Smooth muscle cell (in vitro differentiated cells): ENCODE data around the gene MTMR10. TPM values are rescaled to one million over a fixed set of nuclear protein-coding genes. Genes with fewer than 3 reads are reported as not detected.

Experiments
- DNase-seq: peaks from one replicate; lab custom pipeline; 2025; ENCODE audit not compliant: unreplicated experiment; lab: John Stamatoyannopoulos, UW
- H2AFZ ChIP-seq: fragments of 200-600 bp; sonication (generic); 2 replicates; pipeline ENCODE4 v1.6.0; 2016; ENCODE audit warnings: antibody characterized with exemption, low read depth, mild to moderate bottlenecking
- H3F3A ChIP-seq: fragments of 200-600 bp; sonication (generic); 2 replicates; pipeline ENCODE4 v1.6.0; 2017; ENCODE audit warnings: antibody characterized with exemption, low read depth
- H3K27ac ChIP-seq: fragments of 200-600 bp; sonication (generic); 2 replicates; pipeline ENCODE4 v1.5.1; 2016; ENCODE audit warnings: low read depth, mild to moderate bottlenecking
- H3K27me3 ChIP-seq: fragments of 200-600 bp; sonication (generic); 2 replicates; pipeline ENCODE4 v1.6.1; 2016; ENCODE audit warnings: low read depth, mild to moderate bottlenecking
- H3K36me3 ChIP-seq: fragments of 200-600 bp; sonication (generic); 2 replicates; pipeline ENCODE4 v1.5.1; 2016; ENCODE audit warnings: low read depth
- H3K4me1 ChIP-seq: fragments of 200-600 bp; sonication (generic); 2 replicates; pipeline ENCODE4 v1.5.1; 2016; ENCODE audit warnings: low read depth
- H3K4me2 ChIP-seq: fragments of 200-600 bp; sonication (generic); 2 replicates; pipeline ENCODE4 v1.6.0; 2016; ENCODE audit warnings: mild to moderate bottlenecking
- H3K4me3 ChIP-seq: fragments of 200-600 bp; sonication (generic); 2 replicates; pipeline ENCODE4 v1.5.1; 2016; ENCODE audit warnings: mild to moderate bottlenecking
- H3K79me2 ChIP-seq: fragments of 200-600 bp; sonication (generic); 2 replicates; pipeline ENCODE4 v1.6.0; 2016; ENCODE audit warnings: low read depth, mild to moderate bottlenecking
- H3K9ac ChIP-seq: fragments of 200-600 bp; sonication (generic); 2 replicates; pipeline ENCODE4 v1.6.0; 2016; ENCODE audit warnings: low read depth
- H3K9me3 ChIP-seq: fragments of 200-600 bp; sonication (generic); replicated peaks from 2 replicates; pipeline ENCODE4 v1.5.1; 2016; ENCODE audit warnings: low read depth
- H4K20me1 ChIP-seq: fragments of 200-600 bp; sonication (generic); 2 replicates; pipeline ENCODE4 v1.6.0; 2016; ENCODE audit warnings: low read depth
- WGBS: methylation state at CpG from one replicate; pipeline ENCODE4 v1.1.7; 2016; ENCODE audit warnings: low lambda C conversion rate; 5-methylcytosine and 5-hydroxymethylcytosine counted together
- polyA plus RNA-seq: library from polyadenylated mRNA; unstranded; fragments of >200 nt; fragmentation: Nextera tagmentation; extraction: Ambion mirVana; gene quantifications from 2 replicates; pipeline ENCODE4 v1.2.1, GENCODE V29; 2016
- total RNA-seq: library from RNA; depleted of rRNA; stranded (reverse); fragments of >200 nt; gene quantifications from 2 replicates; pipeline ENCODE4 v1.2.3, GENCODE V29; 2014
- TF ChIP-seq, protein P1 (sequence below): fragments of 200-600 bp; sonication (generic); IDR thresholded peaks from 2 replicates; pipeline ENCODE4 v1.5.1; 2017; ENCODE audit warnings: borderline replicate concordance, mild to moderate bottlenecking, antibody characterized with exemption; ENCODE audit not compliant: insufficient read depth, poor library complexity, severe bottlenecking

The MTMR10 gene
- total and polyA plus RNA-seq, 2 experiments from 2014 or later, result 11.6 to 24.9 TPM

DNA sequence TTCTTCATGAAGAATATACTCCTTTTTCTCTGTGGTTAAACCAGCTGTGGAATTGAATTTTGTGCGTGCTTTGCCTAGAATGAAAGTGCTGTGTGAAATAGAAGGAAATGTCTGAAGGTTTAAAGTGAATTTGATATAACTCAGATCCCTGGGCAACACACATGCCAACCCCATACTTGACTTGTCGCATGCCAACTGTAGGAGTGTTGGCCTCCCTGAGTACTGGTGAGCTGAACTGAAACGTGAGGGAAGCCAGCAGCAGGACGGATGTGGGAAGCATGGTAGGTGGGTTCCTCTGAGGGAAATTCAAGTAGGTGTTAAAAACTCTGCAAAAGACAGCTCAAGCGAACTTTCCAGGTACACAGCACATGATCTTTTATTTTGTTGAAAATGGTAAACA is 73.1 kb downstream of the MTMR10 start:
- H3K36me3 ChIP-seq, result peaks cover 23% of the 10 kb centered on the region
- no peaks in the 10 kb centered on the region for H3K27me3 ChIP-seq
- H3K4me1 ChIP-seq, result peaks cover 21% of the 10 kb centered on the region
- no peak overlapping the region for H3K27ac ChIP-seq
- no peak overlapping the region for H3K4me3 ChIP-seq
- no peak overlapping the region for H2AFZ ChIP-seq
- H4K20me1 ChIP-seq, result no peaks in the 10 kb centered on the region
- 95% methylated on average over 5 of the region's 5 CpGs for WGBS
- no peaks in the 10 kb centered on the region for H3K9me3 ChIP-seq
- H3K79me2 ChIP-seq, result peaks cover 5% of the 10 kb centered on the region
- no peaks in the 10 kb centered on the region for H3F3A ChIP-seq
- no peak for DNase-seq
- no peak overlapping the region for H3K9ac ChIP-seq
- no peak overlapping the region for H3K4me2 ChIP-seq
- TF ChIP-seq, protein P1, sequence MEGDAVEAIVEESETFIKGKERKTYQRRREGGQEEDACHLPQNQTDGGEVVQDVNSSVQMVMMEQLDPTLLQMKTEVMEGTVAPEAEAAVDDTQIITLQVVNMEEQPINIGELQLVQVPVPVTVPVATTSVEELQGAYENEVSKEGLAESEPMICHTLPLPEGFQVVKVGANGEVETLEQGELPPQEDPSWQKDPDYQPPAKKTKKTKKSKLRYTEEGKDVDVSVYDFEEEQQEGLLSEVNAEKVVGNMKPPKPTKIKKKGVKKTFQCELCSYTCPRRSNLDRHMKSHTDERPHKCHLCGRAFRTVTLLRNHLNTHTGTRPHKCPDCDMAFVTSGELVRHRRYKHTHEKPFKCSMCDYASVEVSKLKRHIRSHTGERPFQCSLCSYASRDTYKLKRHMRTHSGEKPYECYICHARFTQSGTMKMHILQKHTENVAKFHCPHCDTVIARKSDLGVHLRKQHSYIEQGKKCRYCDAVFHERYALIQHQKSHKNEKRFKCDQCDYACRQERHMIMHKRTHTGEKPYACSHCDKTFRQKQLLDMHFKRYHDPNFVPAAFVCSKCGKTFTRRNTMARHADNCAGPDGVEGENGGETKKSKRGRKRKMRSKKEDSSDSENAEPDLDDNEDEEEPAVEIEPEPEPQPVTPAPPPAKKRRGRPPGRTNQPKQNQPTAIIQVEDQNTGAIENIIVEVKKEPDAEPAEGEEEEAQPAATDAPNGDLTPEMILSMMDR, result no peak

DNA sequence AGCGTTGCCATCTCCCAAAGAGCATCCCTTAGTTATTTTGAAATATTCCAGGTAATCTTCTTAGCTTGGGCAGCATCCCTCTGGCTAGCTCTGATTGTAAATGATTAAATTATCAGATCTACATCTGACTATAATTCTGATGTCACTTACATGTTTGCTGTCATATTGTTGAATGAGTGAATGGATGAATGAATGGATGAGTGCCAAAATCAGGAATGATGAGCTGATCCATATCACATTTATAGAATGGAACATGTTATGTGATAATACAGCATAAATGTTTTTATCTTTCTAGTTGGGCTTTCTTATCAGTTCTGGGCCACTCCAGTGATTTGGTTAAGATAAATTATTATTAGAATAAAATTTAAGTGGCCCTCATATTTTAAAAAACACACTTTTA is 73.8 kb downstream of the MTMR10 start:
- no peak overlapping the region for H3K9ac ChIP-seq
- TF ChIP-seq, protein P1, result no peak
- H3K4me3 ChIP-seq, result no peak overlapping the region
- H3K79me2 ChIP-seq, result peaks cover 5% of the 10 kb centered on the region
- H2AFZ ChIP-seq, result no peak overlapping the region
- no peaks in the 10 kb centered on the region for H3F3A ChIP-seq
- no peaks in the 10 kb centered on the region for H3K9me3 ChIP-seq
- no peaks in the 10 kb centered on the region for H3K27me3 ChIP-seq
- 100% methylated on average over 1 of the region's 1 CpG for WGBS
- H3K36me3 ChIP-seq, result peaks cover 23% of the 10 kb centered on the region
- no peak overlapping the region for H3K4me2 ChIP-seq
- peaks cover 14% of the 10 kb centered on the region for H3K4me1 ChIP-seq
- no peak for DNase-seq
- no peak overlapping the region for H3K27ac ChIP-seq
- no peaks in the 10 kb centered on the region for H4K20me1 ChIP-seq

GRCh38 chr15:30917013-30917412 is 74.4 kb downstream of the MTMR10 start:
- Histone ChIP-seq H3K79me2 (peaks cover 5% of the 10 kb centered on the region), H3K4me2 (no peak overlapping the region), H3K4me1 (peaks cover 9% of the 10 kb centered on the region), H3K27ac (no peak overlapping the region), H4K20me1 (peaks cover 3% of the 10 kb centered on the region), H2AFZ (no peak overlapping the region), H3K4me3 (no peak overlapping the region), H3K36me3 (peaks cover 23% of the 10 kb centered on the region), H3K9ac (no peak overlapping the region), H3K27me3 (no peaks in the 10 kb centered on the region), H3K9me3 (no peaks in the 10 kb centered on the region), H3F3A (no peaks in the 10 kb centered on the region)
- no peak for DNase-seq
- WGBS, result 80% methylated on average over 6 of the region's 6 CpGs
- TF ChIP-seq, protein P1, result no peak

DNA sequence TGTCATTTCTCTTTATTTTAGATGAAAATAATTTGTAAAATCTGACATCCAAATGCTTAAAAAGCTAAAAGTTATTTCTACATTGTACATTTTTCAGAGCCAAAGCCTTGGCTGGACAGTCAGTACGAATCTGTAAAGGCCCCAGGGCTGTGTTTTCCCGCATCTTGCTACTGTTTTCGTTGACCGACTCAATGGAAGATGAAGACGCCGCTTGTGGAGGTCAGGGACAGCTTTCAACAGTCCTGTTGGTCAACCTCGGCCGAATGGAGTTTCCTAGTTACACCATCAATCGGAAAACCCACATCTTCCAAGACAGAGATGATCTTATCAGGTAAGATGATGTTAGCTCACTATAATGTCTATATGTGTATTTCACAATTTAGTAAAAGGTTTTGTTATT is 77.7 kb downstream of the MTMR10 start:
- Histone ChIP-seq H3K36me3 (peaks cover 22% of the 10 kb centered on the region), H3K4me1 (no peaks in the 10 kb centered on the region), H3K27me3 (no peaks in the 10 kb centered on the region), H3K4me2 (no peak overlapping the region), H3F3A (no peaks in the 10 kb centered on the region), H4K20me1 (peaks cover 5% of the 10 kb centered on the region), H3K9me3 (no peaks in the 10 kb centered on the region), H2AFZ (no peak overlapping the region), H3K4me3 (no peak overlapping the region), H3K79me2 (peaks cover 5% of the 10 kb centered on the region), H3K9ac (no peak overlapping the region), H3K27ac (no peak overlapping the region)
- DNase-seq, result no peak
- TF ChIP-seq, protein P1, result no peak
- WGBS, result 98% methylated on average over 9 of the region's 9 CpGs
